HEK293 (cell line): ENCODE results near the gene ASPSCR1.

Experiments
- OSR2 ChIP-seq: fragments of 450-650 bp; formaldehyde crosslinking; IDR thresholded peaks from 2 replicates; pipeline ENCODE4 v1.5.1; 2016; ENCODE audit warnings: missing biosample characterization, missing genetic modification characterization
- PRDM1 ChIP-seq: fragments of 450-650 bp; formaldehyde crosslinking; IDR thresholded peaks from 2 replicates; pipeline ENCODE4; 2016; ENCODE audit warnings: missing biosample characterization, missing genetic modification characterization
- WT1 ChIP-seq: fragments of 450-650 bp; formaldehyde crosslinking; IDR thresholded peaks from 2 replicates; pipeline ENCODE4 v1.5.1; 2016; ENCODE audit warnings: missing biosample characterization, missing genetic modification characterization
- ZBTB20 ChIP-seq: fragments of 450-650 bp; formaldehyde crosslinking; IDR thresholded peaks from 2 replicates; pipeline ENCODE4 v1.5.1; 2016; ENCODE audit warnings: missing biosample characterization, missing genetic modification characterization
- ZBTB48 ChIP-seq: fragments of 450-650 bp; formaldehyde crosslinking; IDR thresholded peaks from 2 replicates; pipeline ENCODE4 v1.5.1; 2016; ENCODE audit warnings: missing biosample characterization, missing genetic modification characterization
- ZFP37 ChIP-seq: fragments of 450-650 bp; formaldehyde crosslinking; IDR thresholded peaks from 2 replicates; pipeline ENCODE4 v1.5.1; 2016; ENCODE audit warnings: missing biosample characterization, missing genetic modification characterization
- ZNF114 ChIP-seq: fragments of 450-650 bp; formaldehyde crosslinking; IDR thresholded peaks from 2 replicates; pipeline ENCODE4 v1.5.0; 2017; ENCODE audit warnings: missing biosample characterization, missing genetic modification characterization
- ZNF132 ChIP-seq: fragments of 450-650 bp; formaldehyde crosslinking; IDR thresholded peaks from 2 replicates; pipeline ENCODE4 v1.5.1; 2017; ENCODE audit warnings: missing biosample characterization, missing genetic modification characterization, borderline replicate concordance
- ZNF16 ChIP-seq: fragments of 450-650 bp; formaldehyde crosslinking; IDR thresholded peaks from 2 replicates; pipeline ENCODE4 v1.5.1; 2016; ENCODE audit warnings: low read depth, missing biosample characterization, missing genetic modification characterization
- ZNF169 ChIP-seq: fragments of 450-650 bp; formaldehyde crosslinking; IDR thresholded peaks from 2 replicates; pipeline ENCODE4 v1.5.1; 2016; ENCODE audit warnings: missing biosample characterization, missing genetic modification characterization
- ZNF324 ChIP-seq: fragments of 450-650 bp; formaldehyde crosslinking; IDR thresholded peaks from 2 replicates; pipeline ENCODE4 v1.5.1; 2016; ENCODE audit warnings: missing biosample characterization, missing genetic modification characterization
- ZNF37A ChIP-seq: fragments of 450-650 bp; IDR thresholded peaks from 2 replicates; pipeline ENCODE4 v1.5.1; 2018; ENCODE audit warnings: missing biosample characterization, missing genetic modification characterization
- ZNF423 ChIP-seq: fragments of 450-650 bp; formaldehyde crosslinking; IDR thresholded peaks from 2 replicates; pipeline ENCODE4 v1.5.1; 2016; ENCODE audit warnings: missing biosample characterization, missing genetic modification characterization
- ZNF426 ChIP-seq: fragments of 450-650 bp; formaldehyde crosslinking; IDR thresholded peaks from 2 replicates; pipeline ENCODE4 v1.5.1; 2017; ENCODE audit warnings: missing biosample characterization, missing genetic modification characterization, mild to moderate bottlenecking, inconsistent platforms, moderate library complexity
- ZNF555 ChIP-seq: fragments of 450-650 bp; formaldehyde crosslinking; conservative IDR thresholded peaks from 2 replicates; pipeline ENCODE4 v1.5.1; 2017; ENCODE audit warnings: missing biosample characterization, mild to moderate bottlenecking, missing genetic modification characterization, inconsistent platforms
- ZNF585B ChIP-seq: fragments of 450-650 bp; formaldehyde crosslinking; IDR thresholded peaks from 2 replicates; pipeline ENCODE4 v1.5.1; 2016; ENCODE audit warnings: missing biosample characterization, missing genetic modification characterization
- ZNF596 ChIP-seq: fragments of 450-650 bp; IDR thresholded peaks from 2 replicates; pipeline ENCODE4 v1.5.0; 2018; ENCODE audit warnings: missing biosample characterization, mild to moderate bottlenecking, missing genetic modification characterization, moderate library complexity
- ZNF610 ChIP-seq: fragments of 450-650 bp; formaldehyde crosslinking; IDR thresholded peaks from 2 replicates; pipeline ENCODE4 v1.5.1; 2016; ENCODE audit warnings: missing biosample characterization, missing genetic modification characterization, borderline replicate concordance
- ZNF660 ChIP-seq: fragments of 450-650 bp; IDR thresholded peaks from 2 replicates; pipeline ENCODE4 v1.5.1; 2018; ENCODE audit warnings: missing biosample characterization, mild to moderate bottlenecking, missing genetic modification characterization
- ZNF76 ChIP-seq: fragments of 450-650 bp; formaldehyde crosslinking; IDR thresholded peaks from 2 replicates; pipeline ENCODE4; 2016; ENCODE audit warnings: low read depth, missing biosample characterization, missing genetic modification characterization, borderline replicate concordance
- TF ChIP-seq, protein P1 (sequence below): fragments of 450-650 bp; formaldehyde crosslinking; IDR thresholded peaks from 2 replicates; pipeline ENCODE4 v1.5.1; 2017; ENCODE audit warnings: missing biosample characterization, missing genetic modification characterization
- TF ChIP-seq, protein P2 (sequence below): fragments of 450-650 bp; formaldehyde crosslinking; IDR thresholded peaks from 2 replicates; pipeline ENCODE4 v1.5.1; 2016; ENCODE audit warnings: missing biosample characterization, missing genetic modification characterization, borderline replicate concordance
- TF ChIP-seq, protein P3 (sequence below): fragments of 450-650 bp; formaldehyde crosslinking; IDR thresholded peaks from 2 replicates; pipeline ENCODE4 v1.5.1; 2016; ENCODE audit warnings: missing biosample characterization, missing genetic modification characterization
- TF ChIP-seq, protein P4 (sequence below): fragments of 450-650 bp; IDR thresholded peaks from 2 replicates; pipeline ENCODE4 v1.5.1; 2018; ENCODE audit warnings: missing biosample characterization, mild to moderate bottlenecking, missing genetic modification characterization
- TF ChIP-seq, protein P5 (sequence below): fragments of 450-650 bp; formaldehyde crosslinking; IDR thresholded peaks from 2 replicates; pipeline ENCODE4 v1.5.1; 2016; ENCODE audit warnings: missing biosample characterization, missing genetic modification characterization, borderline replicate concordance

ASPSCR1 gene

DNA sequence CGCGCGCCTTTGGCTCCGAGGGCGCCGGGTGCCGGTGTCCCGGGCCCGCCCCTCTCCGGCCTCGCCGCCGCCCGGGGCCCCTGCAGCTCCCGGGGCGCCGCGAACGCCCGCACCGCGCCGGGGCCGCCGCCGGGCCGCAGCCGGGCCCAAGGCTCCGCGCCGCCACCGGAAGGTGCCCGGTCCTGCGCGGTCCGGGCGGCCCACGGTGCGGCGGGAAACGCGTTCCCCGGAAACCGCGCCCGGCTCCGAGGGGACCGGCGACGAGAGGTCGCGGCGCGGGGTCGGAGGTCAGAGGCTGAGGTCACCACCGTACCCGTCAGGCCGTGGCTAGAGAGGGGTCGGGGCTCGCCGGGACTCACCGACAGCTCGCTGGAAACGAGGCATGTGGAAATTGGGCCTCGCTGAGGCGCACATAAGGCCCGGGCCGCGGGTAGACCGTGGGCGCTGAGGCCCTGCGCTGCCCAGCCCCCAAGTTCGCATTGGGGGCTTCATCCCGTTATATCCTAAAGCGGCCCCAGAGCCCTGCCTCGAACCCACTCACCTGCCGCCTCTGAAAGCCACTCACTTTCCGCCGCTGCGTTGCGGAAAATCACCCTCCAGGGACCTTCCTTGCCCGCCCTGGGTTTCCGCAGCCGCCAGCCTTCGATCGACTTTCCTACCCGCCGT lies 88.3 kb downstream of the ASPSCR1 start, which contains the start of gene DUS1L (continued):
- TF ChIP-seq, protein P1, sequence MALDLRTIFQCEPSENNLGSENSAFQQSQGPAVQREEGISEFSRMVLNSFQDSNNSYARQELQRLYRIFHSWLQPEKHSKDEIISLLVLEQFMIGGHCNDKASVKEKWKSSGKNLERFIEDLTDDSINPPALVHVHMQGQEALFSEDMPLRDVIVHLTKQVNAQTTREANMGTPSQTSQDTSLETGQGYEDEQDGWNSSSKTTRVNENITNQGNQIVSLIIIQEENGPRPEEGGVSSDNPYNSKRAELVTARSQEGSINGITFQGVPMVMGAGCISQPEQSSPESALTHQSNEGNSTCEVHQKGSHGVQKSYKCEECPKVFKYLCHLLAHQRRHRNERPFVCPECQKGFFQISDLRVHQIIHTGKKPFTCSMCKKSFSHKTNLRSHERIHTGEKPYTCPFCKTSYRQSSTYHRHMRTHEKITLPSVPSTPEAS (tag by site-specific recombination): peak; percentile 44; the same call in 1 of the 2 replicates
- TF ChIP-seq ZBTB48 (tag by site-specific recombination) (0 out of 2 replicates have a peak, but pooled peaks have one; percentile 48), ZNF555 (tag by site-specific recombination) (no peak), ZNF132 (tag by site-specific recombination) (no peak), ZNF585B (tag by site-specific recombination) (no peak), ZNF596 (tag by site-specific recombination) (peak; percentile 69), WT1 (peak; percentile 51), PRDM1 (tag by site-specific recombination) (no peak), ZNF76 (tag by site-specific recombination) (peak; percentile 84), ZNF660 (peak; percentile 94), ZNF114 (no peak), ZNF324 (tag by site-specific recombination) (peak; percentile 93), ZNF610 (peak; percentile 78), ZNF37A (tag by site-specific recombination) (no peak), ZNF16 (tag by site-specific recombination) (no peak), ZFP37 (tag by site-specific recombination) (peak; percentile 75; the same call in 1 of the 2 replicates), ZNF169 (tag by site-specific recombination) (no peak), ZBTB20 (tag by site-specific recombination) (peak; percentile 49; the same call in 1 of the 2 replicates), ZNF426 (tag by site-specific recombination) (no peak), ZNF423 (tag by site-specific recombination) (no peak), OSR2 (tag by site-specific recombination) (peak; percentile 26; the same call in 1 of the 2 replicates)
- TF ChIP-seq, protein P2, sequence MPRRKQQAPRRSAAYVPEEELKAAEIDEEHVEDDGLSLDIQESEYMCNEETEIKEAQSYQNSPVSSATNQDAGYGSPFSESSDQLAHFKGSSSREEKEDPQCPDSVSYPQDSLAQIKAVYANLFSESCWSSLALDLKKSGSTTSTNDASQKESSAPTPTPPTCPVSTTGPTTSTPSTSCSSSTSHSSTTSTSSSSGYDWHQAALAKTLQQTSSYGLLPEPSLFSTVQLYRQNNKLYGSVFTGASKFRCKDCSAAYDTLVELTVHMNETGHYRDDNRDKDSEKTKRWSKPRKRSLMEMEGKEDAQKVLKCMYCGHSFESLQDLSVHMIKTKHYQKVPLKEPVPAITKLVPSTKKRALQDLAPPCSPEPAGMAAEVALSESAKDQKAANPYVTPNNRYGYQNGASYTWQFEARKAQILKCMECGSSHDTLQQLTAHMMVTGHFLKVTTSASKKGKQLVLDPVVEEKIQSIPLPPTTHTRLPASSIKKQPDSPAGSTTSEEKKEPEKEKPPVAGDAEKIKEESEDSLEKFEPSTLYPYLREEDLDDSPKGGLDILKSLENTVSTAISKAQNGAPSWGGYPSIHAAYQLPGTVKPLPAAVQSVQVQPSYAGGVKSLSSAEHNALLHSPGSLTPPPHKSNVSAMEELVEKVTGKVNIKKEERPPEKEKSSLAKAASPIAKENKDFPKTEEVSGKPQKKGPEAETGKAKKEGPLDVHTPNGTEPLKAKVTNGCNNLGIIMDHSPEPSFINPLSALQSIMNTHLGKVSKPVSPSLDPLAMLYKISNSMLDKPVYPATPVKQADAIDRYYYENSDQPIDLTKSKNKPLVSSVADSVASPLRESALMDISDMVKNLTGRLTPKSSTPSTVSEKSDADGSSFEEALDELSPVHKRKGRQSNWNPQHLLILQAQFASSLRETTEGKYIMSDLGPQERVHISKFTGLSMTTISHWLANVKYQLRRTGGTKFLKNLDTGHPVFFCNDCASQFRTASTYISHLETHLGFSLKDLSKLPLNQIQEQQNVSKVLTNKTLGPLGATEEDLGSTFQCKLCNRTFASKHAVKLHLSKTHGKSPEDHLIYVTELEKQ (tag by site-specific recombination): peak; percentile 61; the same call in 1 of the 2 replicates
- TF ChIP-seq, protein P3, sequence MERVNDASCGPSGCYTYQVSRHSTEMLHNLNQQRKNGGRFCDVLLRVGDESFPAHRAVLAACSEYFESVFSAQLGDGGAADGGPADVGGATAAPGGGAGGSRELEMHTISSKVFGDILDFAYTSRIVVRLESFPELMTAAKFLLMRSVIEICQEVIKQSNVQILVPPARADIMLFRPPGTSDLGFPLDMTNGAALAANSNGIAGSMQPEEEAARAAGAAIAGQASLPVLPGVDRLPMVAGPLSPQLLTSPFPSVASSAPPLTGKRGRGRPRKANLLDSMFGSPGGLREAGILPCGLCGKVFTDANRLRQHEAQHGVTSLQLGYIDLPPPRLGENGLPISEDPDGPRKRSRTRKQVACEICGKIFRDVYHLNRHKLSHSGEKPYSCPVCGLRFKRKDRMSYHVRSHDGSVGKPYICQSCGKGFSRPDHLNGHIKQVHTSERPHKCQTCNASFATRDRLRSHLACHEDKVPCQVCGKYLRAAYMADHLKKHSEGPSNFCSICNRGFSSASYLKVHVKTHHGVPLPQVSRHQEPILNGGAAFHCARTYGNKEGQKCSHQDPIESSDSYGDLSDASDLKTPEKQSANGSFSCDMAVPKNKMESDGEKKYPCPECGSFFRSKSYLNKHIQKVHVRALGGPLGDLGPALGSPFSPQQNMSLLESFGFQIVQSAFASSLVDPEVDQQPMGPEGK: peak; percentile 71
- TF ChIP-seq, protein P4, sequence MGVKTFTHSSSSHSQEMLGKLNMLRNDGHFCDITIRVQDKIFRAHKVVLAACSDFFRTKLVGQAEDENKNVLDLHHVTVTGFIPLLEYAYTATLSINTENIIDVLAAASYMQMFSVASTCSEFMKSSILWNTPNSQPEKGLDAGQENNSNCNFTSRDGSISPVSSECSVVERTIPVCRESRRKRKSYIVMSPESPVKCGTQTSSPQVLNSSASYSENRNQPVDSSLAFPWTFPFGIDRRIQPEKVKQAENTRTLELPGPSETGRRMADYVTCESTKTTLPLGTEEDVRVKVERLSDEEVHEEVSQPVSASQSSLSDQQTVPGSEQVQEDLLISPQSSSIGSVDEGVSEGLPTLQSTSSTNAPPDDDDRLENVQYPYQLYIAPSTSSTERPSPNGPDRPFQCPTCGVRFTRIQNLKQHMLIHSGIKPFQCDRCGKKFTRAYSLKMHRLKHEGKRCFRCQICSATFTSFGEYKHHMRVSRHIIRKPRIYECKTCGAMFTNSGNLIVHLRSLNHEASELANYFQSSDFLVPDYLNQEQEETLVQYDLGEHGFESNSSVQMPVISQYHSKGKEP (tag by site-specific recombination): peak; percentile 62; the same call in 1 of the 2 replicates
- TF ChIP-seq, protein P5, sequence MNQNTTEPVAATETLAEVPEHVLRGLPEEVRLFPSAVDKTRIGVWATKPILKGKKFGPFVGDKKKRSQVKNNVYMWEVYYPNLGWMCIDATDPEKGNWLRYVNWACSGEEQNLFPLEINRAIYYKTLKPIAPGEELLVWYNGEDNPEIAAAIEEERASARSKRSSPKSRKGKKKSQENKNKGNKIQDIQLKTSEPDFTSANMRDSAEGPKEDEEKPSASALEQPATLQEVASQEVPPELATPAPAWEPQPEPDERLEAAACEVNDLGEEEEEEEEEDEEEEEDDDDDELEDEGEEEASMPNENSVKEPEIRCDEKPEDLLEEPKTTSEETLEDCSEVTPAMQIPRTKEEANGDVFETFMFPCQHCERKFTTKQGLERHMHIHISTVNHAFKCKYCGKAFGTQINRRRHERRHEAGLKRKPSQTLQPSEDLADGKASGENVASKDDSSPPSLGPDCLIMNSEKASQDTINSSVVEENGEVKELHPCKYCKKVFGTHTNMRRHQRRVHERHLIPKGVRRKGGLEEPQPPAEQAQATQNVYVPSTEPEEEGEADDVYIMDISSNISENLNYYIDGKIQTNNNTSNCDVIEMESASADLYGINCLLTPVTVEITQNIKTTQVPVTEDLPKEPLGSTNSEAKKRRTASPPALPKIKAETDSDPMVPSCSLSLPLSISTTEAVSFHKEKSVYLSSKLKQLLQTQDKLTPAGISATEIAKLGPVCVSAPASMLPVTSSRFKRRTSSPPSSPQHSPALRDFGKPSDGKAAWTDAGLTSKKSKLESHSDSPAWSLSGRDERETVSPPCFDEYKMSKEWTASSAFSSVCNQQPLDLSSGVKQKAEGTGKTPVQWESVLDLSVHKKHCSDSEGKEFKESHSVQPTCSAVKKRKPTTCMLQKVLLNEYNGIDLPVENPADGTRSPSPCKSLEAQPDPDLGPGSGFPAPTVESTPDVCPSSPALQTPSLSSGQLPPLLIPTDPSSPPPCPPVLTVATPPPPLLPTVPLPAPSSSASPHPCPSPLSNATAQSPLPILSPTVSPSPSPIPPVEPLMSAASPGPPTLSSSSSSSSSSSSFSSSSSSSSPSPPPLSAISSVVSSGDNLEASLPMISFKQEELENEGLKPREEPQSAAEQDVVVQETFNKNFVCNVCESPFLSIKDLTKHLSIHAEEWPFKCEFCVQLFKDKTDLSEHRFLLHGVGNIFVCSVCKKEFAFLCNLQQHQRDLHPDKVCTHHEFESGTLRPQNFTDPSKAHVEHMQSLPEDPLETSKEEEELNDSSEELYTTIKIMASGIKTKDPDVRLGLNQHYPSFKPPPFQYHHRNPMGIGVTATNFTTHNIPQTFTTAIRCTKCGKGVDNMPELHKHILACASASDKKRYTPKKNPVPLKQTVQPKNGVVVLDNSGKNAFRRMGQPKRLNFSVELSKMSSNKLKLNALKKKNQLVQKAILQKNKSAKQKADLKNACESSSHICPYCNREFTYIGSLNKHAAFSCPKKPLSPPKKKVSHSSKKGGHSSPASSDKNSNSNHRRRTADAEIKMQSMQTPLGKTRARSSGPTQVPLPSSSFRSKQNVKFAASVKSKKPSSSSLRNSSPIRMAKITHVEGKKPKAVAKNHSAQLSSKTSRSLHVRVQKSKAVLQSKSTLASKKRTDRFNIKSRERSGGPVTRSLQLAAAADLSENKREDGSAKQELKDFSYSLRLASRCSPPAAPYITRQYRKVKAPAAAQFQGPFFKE: peak; percentile 76; the same call in 1 of the 2 replicates
